Fibroblast of the conjunctiva (primary cell): Measurements from ENCODE around the gene ARSG.
A peak's percentile ranks its signal among the peaks of the same experiment; 100 is the strongest.
"Not testable (repeated sequence)": the region's sequence is repeated elsewhere in the genome, so short reads cannot be mapped to it uniquely, and the experiment has no call there.

Experiments
- DNase-seq: peaks from one replicate; pipeline ENCODE4 v3.0.0-alpha.2; 2010; ENCODE audit warnings: low read depth

ARSG gene

DNA sequence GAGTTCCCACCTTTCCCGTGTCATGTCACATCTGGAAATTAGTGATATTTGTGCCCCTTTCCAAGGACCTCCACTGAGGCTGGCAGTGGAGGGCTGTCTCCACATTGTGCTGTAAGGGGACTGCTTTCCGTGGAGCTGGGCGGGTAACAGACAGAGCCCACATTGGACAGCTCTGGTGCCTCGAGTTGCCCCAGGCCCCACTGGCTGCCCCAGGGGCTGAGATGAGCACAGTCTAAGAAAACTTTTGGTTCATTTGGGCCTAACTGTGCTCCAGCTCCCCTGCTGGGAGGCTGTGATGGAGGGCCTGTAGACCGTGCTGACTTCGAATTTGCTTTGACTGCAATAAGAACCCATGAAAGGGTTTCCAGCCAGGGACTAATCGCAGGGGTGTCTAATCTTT is 38.0 kb downstream of the ARSG start:
- no peak for DNase-seq

- not testable (repeated sequence) for DNase-seq
Measured at GRCh38 chr17:68331932-68332331, 40.6 kb downstream of the ARSG start.

GRCh38 chr17:68334393-68334792 is 43.1 kb downstream of the ARSG start:
- no peak for DNase-seq

GRCh38 chr17:68341482-68341881 is 50.2 kb downstream of the ARSG start:
- no peak for DNase-seq

DNA sequence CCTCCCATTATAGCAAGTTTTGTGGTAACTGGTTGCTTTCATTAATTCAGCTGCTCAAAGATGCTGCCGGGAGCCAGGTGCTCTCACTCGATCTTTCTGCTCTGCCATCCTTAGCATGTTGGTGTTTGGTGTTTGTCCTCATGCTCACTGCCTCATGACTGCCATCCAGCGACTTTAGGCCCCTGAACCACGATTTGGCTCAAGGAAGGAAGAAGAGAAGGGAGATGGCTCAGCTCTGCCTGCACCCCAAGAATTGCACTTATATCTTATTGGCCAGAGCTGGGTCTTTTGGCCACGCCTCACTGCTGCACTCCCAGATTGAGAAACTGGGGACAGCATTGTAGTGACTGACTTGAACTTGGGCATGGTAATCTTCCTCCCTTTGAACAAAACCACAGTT is 52.7 kb downstream of the ARSG start:
- DNase-seq: no peak

DNA sequence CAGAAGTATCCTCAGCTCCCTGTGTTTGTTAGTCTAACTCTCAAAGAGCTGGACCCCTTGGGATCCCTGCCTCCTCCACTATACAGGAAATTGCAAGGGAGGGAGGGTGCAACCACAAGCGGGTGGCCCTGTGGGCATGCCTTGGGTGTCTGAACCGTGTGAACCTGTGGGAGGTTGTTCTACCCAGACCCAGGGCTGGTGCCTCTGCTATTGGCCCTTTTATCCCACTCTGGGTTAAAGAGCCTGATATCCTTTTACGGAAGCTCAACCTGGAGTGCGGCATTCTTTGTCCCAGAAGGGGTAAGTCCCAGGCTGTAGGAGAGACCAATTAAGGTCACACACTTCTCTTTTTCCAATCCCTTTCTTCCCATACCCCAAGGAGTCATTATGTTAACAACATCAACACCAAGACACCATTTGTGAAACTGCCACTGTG is 53.4 kb downstream of the ARSG start:
- DNase-seq: no peak

- no peak for DNase-seq
Measured at GRCh38 chr17:68346448-68346847, 55.2 kb downstream of the ARSG start.

DNA sequence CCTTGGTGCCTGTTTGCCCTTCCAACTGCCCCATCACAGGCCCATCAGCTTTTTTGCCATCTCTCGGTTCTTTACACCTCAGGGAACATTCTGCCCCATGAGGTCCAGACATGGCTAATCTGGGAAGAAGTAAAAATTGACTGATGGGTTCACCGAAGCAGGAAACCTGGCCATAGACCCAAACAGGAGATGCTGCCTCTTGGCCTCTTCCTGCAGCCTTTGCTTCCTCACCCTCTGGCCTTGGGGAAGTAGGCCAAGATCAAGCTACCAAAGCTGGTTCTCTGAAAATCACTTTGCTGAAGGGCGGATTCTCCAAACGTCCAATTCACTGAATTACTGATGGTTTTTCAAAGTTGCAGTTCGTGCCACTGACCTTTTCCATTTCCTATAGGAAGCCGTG is 56.1 kb downstream of the ARSG start:
- no peak for DNase-seq

DNA sequence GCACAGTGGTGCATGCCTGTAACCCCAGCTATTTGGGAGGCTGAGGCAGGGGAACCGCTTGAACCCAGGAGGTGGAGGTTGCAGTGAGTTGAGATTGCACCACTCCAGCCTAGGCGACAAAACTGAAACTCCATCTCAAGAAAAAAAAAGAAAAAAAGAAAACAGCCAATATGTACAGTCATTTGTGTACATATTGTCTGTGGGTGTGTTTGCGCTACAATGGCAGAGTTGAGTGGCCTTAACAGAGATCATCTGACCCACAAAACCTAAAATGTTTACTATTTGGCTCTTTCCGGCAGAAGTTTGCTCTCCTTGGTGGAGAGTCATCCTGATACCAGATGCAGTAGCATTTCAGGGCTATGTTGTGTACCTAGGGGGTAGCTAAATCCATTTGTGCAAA is 57.9 kb downstream of the ARSG start:
- no peak for DNase-seq

- no peak for DNase-seq
Measured at GRCh38 chr17:68351395-68351794, 60.1 kb downstream of the ARSG start.

DNA sequence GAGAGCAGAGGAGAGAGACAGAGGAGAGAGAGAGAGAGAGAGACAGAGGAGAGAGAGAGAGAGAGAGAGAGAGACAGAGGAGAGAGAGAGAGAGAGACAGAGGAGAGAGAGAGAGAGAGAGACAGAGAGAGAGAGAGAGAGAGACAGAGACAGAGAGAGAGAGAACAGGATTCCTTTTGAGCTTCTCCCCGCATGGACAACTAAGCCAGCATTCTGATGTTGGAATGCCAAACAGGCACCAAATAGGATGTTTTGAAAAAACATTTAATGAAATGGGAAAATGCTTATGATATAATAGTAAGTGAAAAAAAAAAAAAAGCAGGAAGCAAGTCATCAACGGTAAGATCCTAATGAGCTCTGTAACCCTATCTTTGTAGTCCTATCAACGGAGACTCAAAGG is 60.7 kb downstream of the ARSG start:
- DNase-seq: no peak

DNA sequence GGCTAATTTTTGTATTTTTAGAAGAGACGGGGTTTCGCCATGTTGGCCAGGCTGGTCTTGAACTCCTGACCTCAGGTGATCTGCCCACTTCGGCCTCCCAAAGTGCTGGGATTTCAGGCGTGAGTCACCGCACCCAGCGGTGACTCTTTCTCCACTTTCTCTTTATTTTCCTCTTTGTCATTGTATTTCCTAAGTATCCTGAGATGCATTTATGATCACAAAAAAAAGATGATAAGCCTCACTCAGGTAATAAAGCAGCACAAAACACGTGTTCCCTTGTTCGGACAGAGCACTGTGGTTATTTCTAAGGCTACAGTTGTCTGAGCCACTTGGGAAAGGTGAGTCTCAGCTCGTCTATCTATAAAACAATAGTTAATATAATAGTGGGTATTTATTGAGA is 61.4 kb downstream of the ARSG start:
- not testable (repeated sequence) for DNase-seq

- no peak for DNase-seq
Measured at GRCh38 chr17:68353111-68353521, 61.8 kb downstream of the ARSG start.

DNA sequence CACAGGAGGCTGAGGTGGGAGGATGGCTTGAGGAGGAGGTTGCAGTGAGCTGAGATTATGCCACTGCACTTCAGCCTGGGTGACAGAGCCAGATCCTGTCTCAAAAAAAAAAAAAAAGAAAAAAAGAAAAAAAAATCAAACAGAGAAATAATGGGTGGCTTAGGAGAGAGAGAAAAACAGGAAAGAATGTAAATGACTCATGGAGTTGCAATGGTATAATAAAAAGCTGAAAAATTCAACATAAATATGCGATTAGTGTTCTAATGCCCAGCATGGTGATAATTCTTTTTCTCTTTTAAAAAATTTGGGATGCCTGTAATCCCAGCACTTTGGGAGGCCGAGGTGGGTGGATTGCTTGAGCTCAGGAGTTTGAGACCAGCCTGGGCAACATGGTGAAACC is 63.0 kb downstream of the ARSG start:
- DNase-seq: not testable (repeated sequence)

GRCh38 chr17:68355108-68355507 is 63.8 kb downstream of the ARSG start:
- DNase-seq: peak; percentile 37

DNA sequence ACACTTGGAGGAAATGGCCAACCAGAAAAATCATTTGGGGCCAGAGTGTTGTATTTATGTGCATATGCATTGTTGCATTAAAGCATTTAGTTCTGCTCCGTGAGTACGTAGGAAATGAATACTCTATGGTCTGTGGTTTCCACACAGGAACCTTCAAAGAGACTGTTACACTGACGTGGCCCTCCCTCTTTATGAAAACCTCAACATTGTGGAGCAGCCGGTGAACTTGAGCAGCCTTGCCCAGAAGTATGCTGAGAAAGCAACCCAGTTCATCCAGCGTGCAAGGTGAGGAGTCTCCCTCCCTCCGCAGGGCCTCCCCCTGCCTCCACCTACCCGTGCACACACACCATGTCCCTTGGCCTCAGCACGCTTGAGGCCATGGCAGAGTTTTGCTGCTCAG is 65.2 kb downstream of the ARSG start:
- no peak for DNase-seq

DNA sequence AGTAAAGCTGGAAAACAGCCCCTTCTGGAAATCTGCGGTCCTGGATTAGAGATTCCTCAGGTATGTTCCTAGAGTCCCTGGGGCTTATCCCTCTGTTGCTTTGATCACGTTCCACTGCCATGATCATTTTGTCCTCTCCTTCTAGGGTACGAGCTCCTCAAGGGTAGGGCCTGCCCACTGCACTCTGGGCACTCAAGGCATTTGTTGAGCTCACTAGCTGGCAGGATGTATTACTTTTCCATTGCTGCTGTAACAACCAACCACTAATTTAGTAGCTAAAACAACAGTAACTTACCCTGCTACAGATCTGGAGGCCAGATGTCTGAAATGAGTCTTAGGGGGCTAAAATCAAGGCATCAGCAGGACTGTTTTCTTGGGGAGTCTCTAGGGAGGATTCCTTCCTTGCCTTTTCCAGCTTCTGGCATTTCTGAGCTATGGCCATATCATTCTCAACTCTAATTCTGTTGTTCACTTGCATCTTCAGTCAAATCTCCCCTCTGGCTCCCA is 65.7 kb downstream of the ARSG start:
- DNase-seq: no peak

GRCh38 chr17:68357886-68358285 is 66.6 kb downstream of the ARSG start:
- no peak for DNase-seq

DNA sequence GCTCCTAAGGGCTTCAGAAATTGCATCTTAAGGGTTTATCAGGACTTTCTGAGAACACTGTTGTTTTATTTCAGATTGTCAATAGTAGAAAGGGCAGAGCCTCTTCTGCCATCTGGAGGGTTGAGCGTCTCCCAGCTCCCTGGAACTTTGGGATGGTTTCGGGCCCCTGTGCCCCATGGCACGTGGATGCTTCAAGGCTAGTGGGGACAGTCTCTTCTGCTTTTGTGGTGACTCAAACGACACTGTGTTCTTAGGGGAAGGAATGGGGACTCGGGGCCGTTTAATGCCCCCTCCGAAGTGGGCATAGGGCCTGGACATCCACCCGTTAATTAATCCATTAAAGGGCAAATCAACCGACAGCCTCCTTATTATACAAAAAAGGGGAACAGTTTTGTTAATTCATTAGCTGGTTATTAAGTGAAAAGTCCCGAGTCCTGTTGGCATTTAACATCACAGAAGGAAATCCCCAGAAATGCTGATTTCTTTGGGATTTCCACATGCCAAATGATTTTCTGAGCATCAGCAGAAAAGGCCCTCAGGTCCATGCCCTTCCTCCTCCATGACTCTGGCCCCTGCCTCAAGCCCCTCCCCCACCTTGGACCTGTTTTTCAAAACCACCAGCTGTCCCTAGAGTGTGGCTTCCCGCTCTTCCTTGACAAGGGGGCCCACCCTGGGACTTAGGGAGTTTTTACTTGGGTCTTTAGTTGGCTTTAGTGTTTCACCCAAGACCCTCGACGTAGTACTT is 68.7 kb downstream of the ARSG start:
- DNase-seq: no peak

- no peak for DNase-seq
Measured at GRCh38 chr17:68365469-68365868, 74.2 kb downstream of the ARSG start.

GRCh38 chr17:68368387-68368786 is 77.1 kb downstream of the ARSG start:
- DNase-seq: no peak

DNA sequence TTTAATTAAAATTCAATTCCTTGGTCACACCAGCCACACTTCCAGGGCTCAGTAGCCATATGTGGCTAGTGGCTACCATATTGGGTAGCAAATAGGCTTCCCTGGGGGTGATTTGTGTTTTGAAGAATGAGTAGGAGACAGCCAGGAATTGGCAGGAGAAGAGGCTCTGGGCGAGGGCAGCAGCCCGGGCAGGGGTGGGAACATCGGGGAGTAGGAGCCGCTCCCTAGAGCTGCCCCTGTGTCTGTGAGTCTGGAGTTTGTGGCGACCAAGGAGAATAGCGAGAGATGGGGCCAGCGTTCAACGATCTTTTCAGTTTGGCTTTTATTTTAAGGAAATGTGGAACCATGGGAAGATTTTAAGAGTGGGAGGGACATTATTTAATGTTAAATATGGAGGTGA is 84.3 kb downstream of the ARSG start:
- no peak for DNase-seq

GRCh38 chr17:68376178-68376577 is 84.9 kb downstream of the ARSG start:
- not testable (repeated sequence) for DNase-seq

- no peak for DNase-seq
Measured at GRCh38 chr17:68377771-68378267, 86.5 kb downstream of the ARSG start.
